K562 (cell line): Measurements from ENCODE around the gene RPLP2. TPM values are rescaled to one million over a fixed set of nuclear protein-coding genes. Genes with fewer than 3 reads are reported as not detected.

ENCODE experiments used
- ARID3B ChIP-seq: fragments of 250-450 bp; sonication (Bioruptor Pico); IDR thresholded peaks from 2 replicates; pipeline ENCODE4 v1.4.0; 2020; ENCODE audit warnings: borderline replicate concordance
- CHD2 ChIP-seq: IDR thresholded peaks from 2 replicates; pipeline ENCODE4 v1.6.1; 2011; ENCODE audit warnings: low read depth, low read length
- RUNX1 ChIP-seq: sonication (generic); IDR thresholded peaks from 2 replicates; pipeline ENCODE4 v1.6.1; 2016; ENCODE audit warnings: antibody characterized with exemption, low read depth
- ZBTB26 ChIP-seq: fragments of 450-650 bp; formaldehyde crosslinking; IDR thresholded peaks from 2 replicates; pipeline ENCODE4 v1.4.0; 2022; ENCODE audit warnings: missing genetic modification characterization
- ZNF318 ChIP-seq, 2 experiments: fragments of 450-650 bp; IDR thresholded peaks; 2 replicates each; pipeline ENCODE4 v1.6.1; 2016; ENCODE audit warnings: mild to moderate bottlenecking in 2 of 2, borderline replicate concordance in 1 of 2, low read depth in 1 of 2, moderate library complexity in 1 of 2
- ZNF41 ChIP-seq: fragments of 250-450 bp; sonication (Bioruptor Pico); conservative IDR thresholded peaks from 2 replicates; pipeline ENCODE4 v1.4.0; 2020; ENCODE audit warnings: mild to moderate bottlenecking
- ZNF696 ChIP-seq: fragments of 250-450 bp; sonication (Bioruptor Pico); conservative IDR thresholded peaks from 2 replicates; pipeline ENCODE4 v1.4.0; 2020; ENCODE audit warnings: mild to moderate bottlenecking, moderate library complexity
- polyA plus RNA-seq, 8 experiments: library from polyadenylated mRNA; depleted of rRNA in 4 of 8; stranded (reverse) in 5 of 8; unstranded in 3 of 8; fragments of >200 nt; fragmentation: Nextera tagmentation in 2 of 8; fragmentation: Illumina TruSeq in 1 of 8; extraction: Ambion mirVana in 2 of 8; extraction: Trizol in 1 of 8; gene quantifications; 2 replicates each; pipeline versions ENCODE4 v1.2.1 to v1.2.3, GENCODE V29; 2011 to 2014; ENCODE audit warnings: inconsistent platforms in 1 of 8, missing spikeins in 1 of 8
- total RNA-seq, 7 experiments: library from RNA; depleted of rRNA in 6 of 7; stranded (reverse); fragments of >200 nt in 6 of 7; fragmentation: Illumina TruSeq in 2 of 7; extraction: Trizol in 2 of 7; gene quantifications; 2 replicates each; pipeline versions ENCODE4 v1.2.1 to v1.2.3, GENCODE V29; 2011 to 2021; ENCODE audit warnings: low replicate concordance in 1 of 7
- TF ChIP-seq, protein P1 (sequence below): sonication (generic); formaldehyde crosslinking; IDR thresholded peaks from 2 replicates; pipeline ENCODE4 v1.8.0; 2022; ENCODE audit warnings: mild to moderate bottlenecking, low read depth, missing genetic modification reagents

RPLP2 gene
- total and polyA plus RNA-seq, 9 of the 15 experiments (the other 6 are each of a cell fraction or from before 2014, with no cell fraction given) = 528 to 3,807 (median 1,633) TPM

DNA sequence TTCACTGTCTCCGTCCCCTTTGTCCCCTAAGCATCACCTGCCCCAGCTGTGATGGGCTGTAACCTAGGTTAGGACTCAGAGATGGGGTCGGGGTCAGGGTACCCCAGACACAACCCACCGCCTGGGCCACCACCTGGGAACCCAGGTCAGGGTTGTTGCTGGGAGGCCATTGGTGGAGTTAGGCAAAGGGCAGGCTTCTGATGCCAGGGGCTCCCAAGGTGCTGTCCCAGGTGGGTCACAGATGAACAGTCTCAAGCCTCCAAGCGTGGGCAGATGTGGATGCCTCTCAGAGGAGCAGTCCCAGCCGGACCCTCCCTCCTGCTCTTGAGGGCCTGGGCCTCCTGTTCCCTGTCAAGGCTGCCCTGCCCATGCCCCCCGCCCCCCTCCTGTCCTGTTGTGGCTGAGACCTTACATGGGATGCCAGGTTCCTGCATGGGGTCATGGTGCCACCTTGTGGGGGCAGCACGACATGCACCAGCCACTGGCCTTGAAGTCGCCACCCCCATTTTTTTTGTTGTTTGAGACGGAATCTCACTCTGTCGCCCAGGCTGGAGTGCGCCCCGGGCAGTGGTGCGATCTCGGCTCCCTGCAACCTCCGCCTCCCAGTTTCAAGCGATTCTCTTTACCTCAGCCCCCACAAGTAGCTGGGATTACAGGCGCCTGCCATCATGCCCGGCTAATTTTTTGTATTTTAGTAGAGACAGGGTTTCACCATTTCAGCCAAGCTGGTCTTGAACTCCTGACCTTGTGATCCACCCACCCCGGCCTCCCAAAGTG is 44.6 kb upstream of the RPLP2 start (continued):
- TF ChIP-seq ZNF696 (CRISPR knock-in tag) (peak; percentile 13; the same call in 1 of the 2 replicates), ZNF41 (CRISPR knock-in tag) (no peak), ARID3B (CRISPR knock-in tag) (no peak), ZBTB26 (CRISPR knock-in tag) (peak; percentile 57), RUNX1 (no peak), ZNF318 (IDR thresholded peaks at IDR 0.05; ENCODE audit: borderline replicate concordance in 1 of 2, low read depth in 1 of 2) (no peak), CHD2 (no peak)
- TF ChIP-seq, protein P1, sequence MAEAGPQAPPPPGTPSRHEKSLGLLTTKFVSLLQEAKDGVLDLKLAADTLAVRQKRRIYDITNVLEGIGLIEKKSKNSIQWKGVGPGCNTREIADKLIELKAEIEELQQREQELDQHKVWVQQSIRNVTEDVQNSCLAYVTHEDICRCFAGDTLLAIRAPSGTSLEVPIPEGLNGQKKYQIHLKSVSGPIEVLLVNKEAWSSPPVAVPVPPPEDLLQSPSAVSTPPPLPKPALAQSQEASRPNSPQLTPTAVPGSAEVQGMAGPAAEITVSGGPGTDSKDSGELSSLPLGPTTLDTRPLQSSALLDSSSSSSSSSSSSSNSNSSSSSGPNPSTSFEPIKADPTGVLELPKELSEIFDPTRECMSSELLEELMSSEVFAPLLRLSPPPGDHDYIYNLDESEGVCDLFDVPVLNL (CRISPR knock-in tag) = no peak
